Activated CD4-positive, alpha-beta T cell treated with anti-CD3 and anti-CD28 coated beads, Interleukin-10, Interleukin-2, amounts not matched to agents 100 ng/mL and 50 ng/mL, durations not matched to agents 16 hours and 8 hours (primary cell): ENCODE measurements around the gene SLC9A1.

Source experiments
- DNase-seq: peaks from one replicate; pipeline ENCODE4 v3.0.0-alpha.2; 2020

SLC9A1 gene

GRCh38 chr1:27101696-27102095 is 53.2 kb downstream of the SLC9A1 start:
- DNase-seq = no peak

- no peak for DNase-seq
These were observed 53.9 kb downstream of the SLC9A1 start for GRCh38 chr1:27101054-27101491.

GRCh38 chr1:27100335-27101053 is 54.4 kb downstream of the SLC9A1 start:
- no peak for DNase-seq

GRCh38 chr1:27099587-27100334 is 55.2 kb downstream of the SLC9A1 start:
- DNase-seq = peak; percentile 46

GRCh38 chr1:27099135-27099586 is 55.8 kb downstream of the SLC9A1 start:
- no peak for DNase-seq

GRCh38 chr1:27098431-27099134 is 56.3 kb downstream of the SLC9A1 start:
- DNase-seq = no peak

GRCh38 chr1:27097484-27097917 is 57.4 kb downstream of the SLC9A1 start:
- peak; percentile 82 for DNase-seq

- no peak for DNase-seq
These were observed 59.3 kb downstream of the SLC9A1 start for GRCh38 chr1:27095576-27095975.

GRCh38 chr1:27092888-27093287 is 62.0 kb downstream of the SLC9A1 start:
- DNase-seq = no peak

- DNase-seq = no peak
These were observed 64.0 kb downstream of the SLC9A1 start for GRCh38 chr1:27090911-27091310.

GRCh38 chr1:27087371-27088220 is 67.3 kb downstream of the SLC9A1 start:
- DNase-seq = no peak

GRCh38 chr1:27086628-27087027 is 68.3 kb downstream of the SLC9A1 start:
- DNase-seq = no peak

GRCh38 chr1:27086026-27086425 is 68.9 kb downstream of the SLC9A1 start:
- no peak for DNase-seq

GRCh38 chr1:27084107-27084506 is 70.8 kb downstream of the SLC9A1 start:
- DNase-seq = no peak

- DNase-seq = no peak
These were observed 77.0 kb downstream of the SLC9A1 start for GRCh38 chr1:27077968-27078367.

- DNase-seq = no peak
These were observed 78.1 kb downstream of the SLC9A1 start for GRCh38 chr1:27076803-27077202.

GRCh38 chr1:27074175-27074780 is 80.6 kb downstream of the SLC9A1 start:
- DNase-seq = no peak

- no peak for DNase-seq
These were observed 83.9 kb downstream of the SLC9A1 start for GRCh38 chr1:27071049-27071416.

GRCh38 chr1:27070390-27071048 is 84.4 kb downstream of the SLC9A1 start:
- DNase-seq = no peak

GRCh38 chr1:27068922-27069321 is 86.0 kb downstream of the SLC9A1 start:
- no peak for DNase-seq

GRCh38 chr1:27065999-27066630 is 88.8 kb downstream of the SLC9A1 start:
- no peak for DNase-seq
